ENCODE results near the gene SLC6A3.

SLC6A3 gene

GRCh38 chr5:1344975-1345838 is 100.0 kb downstream of the SLC6A3 start, which contains the start of gene CLPTM1L:
Gene CLPTM1L (minus strand): TSS chr5:1345099. CDS start chr5:1344841, 258 bp downstream.
- peak; percentile 75 for DNase-seq

- peak; percentile 11 for DNase-seq
Observed at GRCh38 chr5:1343931-1344901, 101.0 kb downstream of the SLC6A3 start.

- DNase-seq: no peak
Observed at GRCh38 chr5:1343315-1343751, 101.9 kb downstream of the SLC6A3 start.

Measured in NCI-H1105 (cell line).